Measurements from ENCODE around the gene SKAP2.

GRCh38 chr7:26842897-26843296, 21.5 kb downstream of the SKAP2 start:
- TF ChIP-seq POLR2AphosphoS5 (IDR thresholded peaks at IDR 0.05; ENCODE audit: low read depth, low read length) (no peak), TAF1 (IDR thresholded peaks at IDR 0.05; ENCODE audit: borderline replicate concordance, low read depth, low read length) (no peak), POLR2A (IDR thresholded peaks at IDR 0.05; ENCODE audit: low read depth, low read length) (no peak)
